MM.1S (cell line): ENCODE results near the gene PWWP2B.
"Not testable (repeated sequence)": the region's sequence is repeated elsewhere in the genome, so short reads cannot be mapped to it uniquely, and the experiment has no call there.

Experiments
- DNase-seq: peaks from one replicate; pipeline ENCODE4 v3.0.0-alpha.2; 2015
- H2AFZ ChIP-seq: fragments of 300-600 bp; sonication (generic); 2 replicates; pipeline ENCODE4 v1.6.0; 2016; ENCODE audit warnings: antibody characterized with exemption, low read length
- H3F3A ChIP-seq: fragments of 300-600 bp; sonication (generic); 2 replicates; pipeline ENCODE4 v1.6.1; 2016; ENCODE audit warnings: mild to moderate bottlenecking, antibody characterized with exemption, low read length, moderate library complexity, mixed read lengths; ENCODE audit not compliant: insufficient read depth
- H3K27ac ChIP-seq: fragments of 300-600 bp; sonication (generic); 2 replicates; pipeline ENCODE4 v1.5.1; 2016; ENCODE audit warnings: mild to moderate bottlenecking, low read length
- H3K27me3 ChIP-seq: fragments of 300-600 bp; sonication (generic); replicated peaks from 2 replicates; pipeline ENCODE4 v1.6.0; 2016; ENCODE audit warnings: low read length; ENCODE audit not compliant: insufficient read depth
- H3K36me3 ChIP-seq: fragments of 300-600 bp; sonication (generic); replicated peaks from 2 replicates; pipeline ENCODE4 v1.6.1; 2016; ENCODE audit warnings: mild to moderate bottlenecking, low read length, mixed read lengths; ENCODE audit not compliant: insufficient read depth
- H3K4me1 ChIP-seq: fragments of 300-600 bp; sonication (generic); 2 replicates; pipeline ENCODE4 v1.6.1; 2016; ENCODE audit warnings: low read length, mixed read lengths
- H3K4me2 ChIP-seq: fragments of 300-600 bp; sonication (generic); 2 replicates; pipeline ENCODE4 v1.6.0; 2016; ENCODE audit warnings: low read depth, low read length
- H3K4me3 ChIP-seq: fragments of 300-600 bp; sonication (generic); 2 replicates; pipeline ENCODE4 v1.5.1; 2016; ENCODE audit warnings: low read length, mixed read lengths
- H3K79me2 ChIP-seq: fragments of 300-600 bp; sonication (generic); 2 replicates; pipeline ENCODE4 v1.6.1; 2016; ENCODE audit warnings: mixed run types, low read length, mixed read lengths
- H3K9ac ChIP-seq: fragments of 300-600 bp; sonication (generic); 2 replicates; pipeline ENCODE4 v1.6.1; 2016; ENCODE audit warnings: low read length, mixed read lengths
- H3K9me2 ChIP-seq: fragments of 300-600 bp; sonication (generic); replicated peaks from 2 replicates; pipeline ENCODE4 v1.6.1; 2016; ENCODE audit warnings: mild to moderate bottlenecking, low read length, mixed read lengths; ENCODE audit not compliant: insufficient read depth
- H3K9me3 ChIP-seq: fragments of 300-600 bp; sonication (generic); replicated peaks from 2 replicates; pipeline ENCODE4 v1.6.1; 2016; ENCODE audit warnings: mild to moderate bottlenecking, low read length, mixed read lengths; ENCODE audit not compliant: insufficient read depth
- H4K20me1 ChIP-seq: fragments of 300-600 bp; sonication (generic); 2 replicates; pipeline ENCODE4 v1.6.1; 2016; ENCODE audit warnings: mild to moderate bottlenecking, low read length, moderate library complexity, mixed read lengths; ENCODE audit not compliant: insufficient read depth
- EZH2 ChIP-seq: fragments of 300-600 bp; sonication (generic); optimal IDR thresholded peaks from 2 replicates; pipeline ENCODE3; 2017; ENCODE audit warnings: low read depth, mild to moderate bottlenecking, antibody characterized with exemption, low read length, mixed read lengths
- EZH2phosphoT487 ChIP-seq: fragments of 300-600 bp; sonication (generic); IDR thresholded peaks from 2 replicates; pipeline ENCODE4 v1.6.1; 2018; ENCODE audit warnings: antibody characterized with exemption, low read length
- TF ChIP-seq, protein P1 (sequence below): fragments of 300-600 bp; sonication (generic); IDR thresholded peaks from 2 replicates; pipeline ENCODE4 v1.5.1; 2016; ENCODE audit warnings: antibody characterized with exemption, low read length, mixed read lengths

The PWWP2B gene

DNA sequence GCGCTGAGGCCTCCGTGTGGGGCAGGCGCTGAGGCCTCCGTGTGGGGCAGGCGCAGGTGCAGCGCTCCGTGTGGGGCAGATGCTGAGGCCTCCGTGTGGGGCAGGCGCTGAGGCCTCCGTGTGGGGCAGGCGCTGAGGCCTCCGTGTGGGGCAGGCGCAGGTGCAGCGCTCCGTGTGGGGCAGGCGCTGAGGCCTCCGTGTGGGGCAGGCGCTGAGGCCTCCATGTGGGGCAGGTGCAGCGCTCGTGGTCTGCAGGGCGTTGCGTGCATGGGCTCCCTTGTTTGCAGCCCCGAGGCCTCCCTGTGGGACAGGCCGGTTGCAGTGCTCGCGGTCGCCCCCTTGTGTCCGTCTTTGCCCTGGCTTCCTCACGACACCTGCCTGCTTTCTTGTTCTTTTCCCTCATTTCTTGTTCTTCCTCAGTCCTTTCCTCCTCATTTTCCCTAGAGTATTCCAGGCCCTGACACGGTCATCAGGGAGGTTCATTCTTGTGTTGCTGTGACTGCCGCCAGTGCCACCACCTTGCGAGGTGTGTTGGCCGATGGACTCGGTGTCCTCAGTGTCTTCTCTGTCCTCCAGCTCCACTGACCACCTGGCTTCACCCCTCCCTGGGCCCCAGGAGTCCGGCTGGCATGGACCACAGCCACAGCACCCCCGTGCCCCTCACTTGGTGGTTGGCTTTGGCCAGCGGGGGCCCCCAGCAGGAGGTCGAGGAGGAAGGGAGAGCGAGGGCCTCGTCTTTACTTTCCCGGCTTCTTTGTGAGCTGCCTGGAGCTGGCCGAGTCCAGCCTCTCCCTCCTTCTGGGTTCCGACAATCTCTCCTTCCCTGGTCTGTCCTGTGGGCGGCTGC, 44.3 kb upstream of the PWWP2B start:
- not testable (repeated sequence) for H3K4me1 ChIP-seq, H3K9ac ChIP-seq, H4K20me1 ChIP-seq, H3K36me3 ChIP-seq, H3F3A ChIP-seq, H2AFZ ChIP-seq, H3K9me2 ChIP-seq, H3K4me2 ChIP-seq, H3K79me2 ChIP-seq, H3K27me3 ChIP-seq, H3K9me3 ChIP-seq, H3K4me3 ChIP-seq, H3K27ac ChIP-seq
- peak; percentile 26 for DNase-seq
- TF ChIP-seq, protein P1, sequence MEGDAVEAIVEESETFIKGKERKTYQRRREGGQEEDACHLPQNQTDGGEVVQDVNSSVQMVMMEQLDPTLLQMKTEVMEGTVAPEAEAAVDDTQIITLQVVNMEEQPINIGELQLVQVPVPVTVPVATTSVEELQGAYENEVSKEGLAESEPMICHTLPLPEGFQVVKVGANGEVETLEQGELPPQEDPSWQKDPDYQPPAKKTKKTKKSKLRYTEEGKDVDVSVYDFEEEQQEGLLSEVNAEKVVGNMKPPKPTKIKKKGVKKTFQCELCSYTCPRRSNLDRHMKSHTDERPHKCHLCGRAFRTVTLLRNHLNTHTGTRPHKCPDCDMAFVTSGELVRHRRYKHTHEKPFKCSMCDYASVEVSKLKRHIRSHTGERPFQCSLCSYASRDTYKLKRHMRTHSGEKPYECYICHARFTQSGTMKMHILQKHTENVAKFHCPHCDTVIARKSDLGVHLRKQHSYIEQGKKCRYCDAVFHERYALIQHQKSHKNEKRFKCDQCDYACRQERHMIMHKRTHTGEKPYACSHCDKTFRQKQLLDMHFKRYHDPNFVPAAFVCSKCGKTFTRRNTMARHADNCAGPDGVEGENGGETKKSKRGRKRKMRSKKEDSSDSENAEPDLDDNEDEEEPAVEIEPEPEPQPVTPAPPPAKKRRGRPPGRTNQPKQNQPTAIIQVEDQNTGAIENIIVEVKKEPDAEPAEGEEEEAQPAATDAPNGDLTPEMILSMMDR = peak; percentile 53

GRCh38 chr10:132353456-132354355, 43.3 kb upstream of the PWWP2B start:
- Histone ChIP-seq H3K4me2 (no peak overlapping the region), H2AFZ (no peak overlapping the region), H3K36me3 (no peaks in the 10 kb centered on the region), H3K27me3 (0 out of 2 replicates have a peak, but pooled peaks cover 7% of the 10 kb centered on the region), H3K4me1 (no peaks in the 10 kb centered on the region), H3K79me2 (no peaks in the 10 kb centered on the region), H3K9me2 (no peaks in the 10 kb centered on the region), H3K4me3 (no peak overlapping the region), H3F3A (no peaks in the 10 kb centered on the region), H3K9ac (no peak overlapping the region), H4K20me1 (no peaks in the 10 kb centered on the region), H3K9me3 (no peaks in the 10 kb centered on the region), H3K27ac (no peak overlapping the region)
- DNase-seq = no peak
- TF ChIP-seq, protein P1 = no peak
- TF ChIP-seq EZH2 = no peak
- no peak for TF ChIP-seq EZH2phosphoT487

- TF ChIP-seq, protein P1 = no peak
- no peak for TF ChIP-seq EZH2phosphoT487
- no peak for TF ChIP-seq EZH2
- H3F3A ChIP-seq = no peaks in the 10 kb centered on the region
- no peak overlapping the region for H3K4me3 ChIP-seq
- H3K27me3 ChIP-seq = 0 out of 2 replicates have a peak, but pooled peaks cover 7% of the 10 kb centered on the region
- H3K4me1 ChIP-seq = no peaks in the 10 kb centered on the region
- H3K9me2 ChIP-seq = no peaks in the 10 kb centered on the region
- H2AFZ ChIP-seq = no peak overlapping the region
- DNase-seq = no peak
- no peaks in the 10 kb centered on the region for H3K9me3 ChIP-seq
- H4K20me1 ChIP-seq = no peaks in the 10 kb centered on the region
- no peaks in the 10 kb centered on the region for H3K79me2 ChIP-seq
- no peak overlapping the region for H3K4me2 ChIP-seq
- H3K36me3 ChIP-seq = no peaks in the 10 kb centered on the region
- no peak overlapping the region for H3K9ac ChIP-seq
- H3K27ac ChIP-seq = no peak overlapping the region
Observed at GRCh38 chr10:132354356-132355094, 42.5 kb upstream of the PWWP2B start.
